Spleen (tissue), 7 donors: Measurements from ENCODE around the gene RNF141.

ENCODE experiments used
- POLR2A ChIP-seq, 3 donors: fragments of 450-650 bp; IDR thresholded peaks; one replicate each; pipeline ENCODE4 v1.5.1; 2017; ENCODE audit warnings: antibody characterized with exemption in 3 of 3, mild to moderate bottlenecking in 1 of 3
- TF ChIP-seq, protein P1 (sequence below), 11 experiments: fragments of 200-600 bp in 7 of 11; fragments of 450-650 bp in 4 of 11; sonication (generic) in 4 of 11; IDR thresholded peaks in 8 of 11; conservative IDR thresholded peaks in 3 of 11; 1 replicate in 7 of 11; 2 replicates in 4 of 11; pipeline versions ENCODE4 v1.4.0 to v1.8.0; 2016 to 2021; ENCODE audit warnings: antibody characterized with exemption in 11 of 11, inconsistent platforms in 4 of 11, mild to moderate bottlenecking in 1 of 11
- donor health status: DM: no; HTN: no; CAD: no; lungs with moderate emphysema.
- donor health status: DM: no; HTN: no; CAD: no.
- donor health status: DM: no; HTN: no; CAD: no.

DNA sequence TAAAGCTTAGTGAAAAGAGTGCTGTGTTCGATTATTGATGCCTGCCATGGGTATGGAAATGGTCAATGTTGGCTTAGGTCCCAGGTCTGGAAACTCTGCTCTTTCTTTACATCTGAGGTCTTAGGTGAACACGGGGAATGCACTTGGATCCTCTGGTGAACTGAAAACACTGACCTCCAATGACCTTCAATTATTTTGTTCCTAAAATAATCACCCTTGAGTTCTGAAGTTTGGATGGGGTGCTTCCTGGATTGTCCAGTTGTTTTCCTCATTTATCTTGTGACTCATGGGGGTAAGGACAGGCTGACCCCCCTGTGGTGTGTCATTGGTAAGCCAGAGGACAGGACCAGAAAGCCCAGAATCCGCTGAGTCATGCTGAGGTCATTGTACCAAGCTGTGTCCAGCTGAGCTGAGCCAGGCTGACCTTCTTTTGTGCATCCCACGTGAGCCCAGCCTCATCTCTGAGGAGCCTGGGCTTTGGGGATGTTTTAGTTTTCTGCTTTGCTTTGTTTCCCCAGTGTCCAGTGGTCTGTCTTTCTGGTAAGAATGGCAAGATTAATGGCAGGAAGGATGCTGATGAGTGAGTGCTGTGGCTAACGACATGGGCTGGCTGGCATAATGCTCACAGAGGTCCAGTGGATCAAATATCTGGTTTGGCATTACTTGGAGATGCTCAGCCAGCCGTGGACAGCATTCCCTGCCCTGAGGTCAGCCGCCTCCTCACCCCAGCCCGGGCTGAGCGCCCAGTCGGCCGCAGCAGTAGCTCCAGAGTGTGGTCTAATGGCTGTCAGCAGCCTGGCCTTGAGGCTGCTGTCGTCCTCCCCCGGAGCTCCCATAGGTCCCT lies 50.4 kb downstream of the RNF141 start:
- TF ChIP-seq, protein P1, sequence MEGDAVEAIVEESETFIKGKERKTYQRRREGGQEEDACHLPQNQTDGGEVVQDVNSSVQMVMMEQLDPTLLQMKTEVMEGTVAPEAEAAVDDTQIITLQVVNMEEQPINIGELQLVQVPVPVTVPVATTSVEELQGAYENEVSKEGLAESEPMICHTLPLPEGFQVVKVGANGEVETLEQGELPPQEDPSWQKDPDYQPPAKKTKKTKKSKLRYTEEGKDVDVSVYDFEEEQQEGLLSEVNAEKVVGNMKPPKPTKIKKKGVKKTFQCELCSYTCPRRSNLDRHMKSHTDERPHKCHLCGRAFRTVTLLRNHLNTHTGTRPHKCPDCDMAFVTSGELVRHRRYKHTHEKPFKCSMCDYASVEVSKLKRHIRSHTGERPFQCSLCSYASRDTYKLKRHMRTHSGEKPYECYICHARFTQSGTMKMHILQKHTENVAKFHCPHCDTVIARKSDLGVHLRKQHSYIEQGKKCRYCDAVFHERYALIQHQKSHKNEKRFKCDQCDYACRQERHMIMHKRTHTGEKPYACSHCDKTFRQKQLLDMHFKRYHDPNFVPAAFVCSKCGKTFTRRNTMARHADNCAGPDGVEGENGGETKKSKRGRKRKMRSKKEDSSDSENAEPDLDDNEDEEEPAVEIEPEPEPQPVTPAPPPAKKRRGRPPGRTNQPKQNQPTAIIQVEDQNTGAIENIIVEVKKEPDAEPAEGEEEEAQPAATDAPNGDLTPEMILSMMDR (IDR thresholded peaks at IDR 0.05 in 8 of 11, conservative IDR thresholded peaks at IDR 0.05 in 3 of 11), result no peak
- TF ChIP-seq POLR2A (IDR thresholded peaks at IDR 0.05), result no peak
